Measurements from ENCODE around the gene IGFBP3. TPM values are rescaled to one million over a fixed set of nuclear protein-coding genes. Genes with fewer than 3 reads are reported as not detected.

The IGFBP3 gene
- total and polyA plus RNA-seq, 2 of the 13 experiments (the other 11 are each of a cell fraction or from before 2014, with no cell fraction given), result 57.5 TPM; not detected in 1

DNA sequence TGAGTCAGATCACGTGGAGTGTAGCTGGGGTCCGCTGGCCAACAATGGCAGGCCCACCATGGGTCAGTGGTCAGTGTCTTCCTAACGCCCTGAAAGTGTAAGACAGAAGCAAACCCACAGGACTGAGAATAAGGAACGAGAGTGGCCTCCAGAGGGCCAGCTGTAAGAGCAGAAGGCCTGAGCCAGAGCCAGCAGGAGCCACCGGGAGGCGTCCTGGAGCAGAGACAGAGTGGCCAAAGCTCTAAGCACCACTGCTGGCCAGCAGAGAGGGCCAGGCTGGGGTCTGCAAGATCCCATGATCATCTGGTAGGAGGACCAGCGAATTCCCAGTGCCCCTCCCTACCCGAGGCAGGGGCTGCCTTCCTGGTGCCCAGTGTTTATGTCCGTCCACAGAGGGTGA lies 57.4 kb downstream of the IGFBP3 start:
- CTCF ChIA-PET (ENCODE audit: low intra/inter-chr PET ratio, low total read pairs), result interaction anchor here (0.8 to 1.6 kb wide), 3 partner anchors 9 to 54 kb away, joined by 3 to 5 read pairs (median 3); partner anchors contain the start of gene CCDC201
- in situ Hi-C loops (cut with HindIII; ENCODE audit: extremely low pct_ligation_motif_present, low pct_unique_long_range_greater_than_20kb), result loop anchor here (5.0 kb wide), 1 partner anchor 201 kb away; no protein-coding TSS in a partner anchor
- TF ChIP-seq SMC3 (IDR thresholded peaks at IDR 0.05; ENCODE audit: low read length), result peak; percentile 58
- TF ChIP-seq, protein P1, sequence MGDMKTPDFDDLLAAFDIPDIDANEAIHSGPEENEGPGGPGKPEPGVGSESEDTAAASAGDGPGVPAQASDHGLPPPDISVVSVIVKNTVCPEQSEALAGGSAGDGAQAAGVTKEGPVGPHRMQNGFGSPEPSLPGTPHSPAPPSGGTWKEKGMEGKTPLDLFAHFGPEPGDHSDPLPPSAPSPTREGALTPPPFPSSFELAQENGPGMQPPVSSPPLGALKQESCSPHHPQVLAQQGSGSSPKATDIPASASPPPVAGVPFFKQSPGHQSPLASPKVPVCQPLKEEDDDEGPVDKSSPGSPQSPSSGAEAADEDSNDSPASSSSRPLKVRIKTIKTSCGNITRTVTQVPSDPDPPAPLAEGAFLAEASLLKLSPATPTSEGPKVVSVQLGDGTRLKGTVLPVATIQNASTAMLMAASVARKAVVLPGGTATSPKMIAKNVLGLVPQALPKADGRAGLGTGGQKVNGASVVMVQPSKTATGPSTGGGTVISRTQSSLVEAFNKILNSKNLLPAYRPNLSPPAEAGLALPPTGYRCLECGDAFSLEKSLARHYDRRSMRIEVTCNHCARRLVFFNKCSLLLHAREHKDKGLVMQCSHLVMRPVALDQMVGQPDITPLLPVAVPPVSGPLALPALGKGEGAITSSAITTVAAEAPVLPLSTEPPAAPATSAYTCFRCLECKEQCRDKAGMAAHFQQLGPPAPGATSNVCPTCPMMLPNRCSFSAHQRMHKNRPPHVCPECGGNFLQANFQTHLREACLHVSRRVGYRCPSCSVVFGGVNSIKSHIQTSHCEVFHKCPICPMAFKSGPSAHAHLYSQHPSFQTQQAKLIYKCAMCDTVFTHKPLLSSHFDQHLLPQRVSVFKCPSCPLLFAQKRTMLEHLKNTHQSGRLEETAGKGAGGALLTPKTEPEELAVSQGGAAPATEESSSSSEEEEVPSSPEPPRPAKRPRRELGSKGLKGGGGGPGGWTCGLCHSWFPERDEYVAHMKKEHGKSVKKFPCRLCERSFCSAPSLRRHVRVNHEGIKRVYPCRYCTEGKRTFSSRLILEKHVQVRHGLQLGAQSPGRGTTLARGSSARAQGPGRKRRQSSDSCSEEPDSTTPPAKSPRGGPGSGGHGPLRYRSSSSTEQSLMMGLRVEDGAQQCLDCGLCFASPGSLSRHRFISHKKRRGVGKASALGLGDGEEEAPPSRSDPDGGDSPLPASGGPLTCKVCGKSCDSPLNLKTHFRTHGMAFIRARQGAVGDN (CRISPR knock-in tag; IDR thresholded peaks at IDR 0.05), result peak; percentile 61; the same call in 1 of the 2 replicates
- TF ChIP-seq MAZ (IDR thresholded peaks at IDR 0.05; ENCODE audit: borderline replicate concordance, low read depth, low read length), result no peak
- peak; percentile 26; the same call in 1 of the 2 replicates for TF ChIP-seq MAZ (CRISPR knock-in tag; IDR thresholded peaks at IDR 0.05; ENCODE audit: low read depth)
- TF ChIP-seq CBX1 (IDR thresholded peaks at IDR 0.05; ENCODE audit: low read depth), result no peak
- TF ChIP-seq, protein P2, sequence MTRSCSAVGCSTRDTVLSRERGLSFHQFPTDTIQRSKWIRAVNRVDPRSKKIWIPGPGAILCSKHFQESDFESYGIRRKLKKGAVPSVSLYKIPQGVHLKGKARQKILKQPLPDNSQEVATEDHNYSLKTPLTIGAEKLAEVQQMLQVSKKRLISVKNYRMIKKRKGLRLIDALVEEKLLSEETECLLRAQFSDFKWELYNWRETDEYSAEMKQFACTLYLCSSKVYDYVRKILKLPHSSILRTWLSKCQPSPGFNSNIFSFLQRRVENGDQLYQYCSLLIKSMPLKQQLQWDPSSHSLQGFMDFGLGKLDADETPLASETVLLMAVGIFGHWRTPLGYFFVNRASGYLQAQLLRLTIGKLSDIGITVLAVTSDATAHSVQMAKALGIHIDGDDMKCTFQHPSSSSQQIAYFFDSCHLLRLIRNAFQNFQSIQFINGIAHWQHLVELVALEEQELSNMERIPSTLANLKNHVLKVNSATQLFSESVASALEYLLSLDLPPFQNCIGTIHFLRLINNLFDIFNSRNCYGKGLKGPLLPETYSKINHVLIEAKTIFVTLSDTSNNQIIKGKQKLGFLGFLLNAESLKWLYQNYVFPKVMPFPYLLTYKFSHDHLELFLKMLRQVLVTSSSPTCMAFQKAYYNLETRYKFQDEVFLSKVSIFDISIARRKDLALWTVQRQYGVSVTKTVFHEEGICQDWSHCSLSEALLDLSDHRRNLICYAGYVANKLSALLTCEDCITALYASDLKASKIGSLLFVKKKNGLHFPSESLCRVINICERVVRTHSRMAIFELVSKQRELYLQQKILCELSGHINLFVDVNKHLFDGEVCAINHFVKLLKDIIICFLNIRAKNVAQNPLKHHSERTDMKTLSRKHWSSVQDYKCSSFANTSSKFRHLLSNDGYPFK (CRISPR knock-in tag; IDR thresholded peaks at IDR 0.05; ENCODE audit: borderline replicate concordance), result no peak
- no peak for TF ChIP-seq LCORL (IDR thresholded peaks at IDR 0.05)
- TF ChIP-seq LCORL (CRISPR knock-in tag; IDR thresholded peaks at IDR 0.05), result 0 out of 2 replicates have a peak, but pooled peaks have one; percentile 35
- TF ChIP-seq GABPA (IDR thresholded peaks at IDR 0.05; ENCODE audit: low read depth, low read length), result no peak
- TF ChIP-seq GABPA (CRISPR knock-in tag; IDR thresholded peaks at IDR 0.05; ENCODE audit: low read depth), result no peak
- TF ChIP-seq, protein P3, sequence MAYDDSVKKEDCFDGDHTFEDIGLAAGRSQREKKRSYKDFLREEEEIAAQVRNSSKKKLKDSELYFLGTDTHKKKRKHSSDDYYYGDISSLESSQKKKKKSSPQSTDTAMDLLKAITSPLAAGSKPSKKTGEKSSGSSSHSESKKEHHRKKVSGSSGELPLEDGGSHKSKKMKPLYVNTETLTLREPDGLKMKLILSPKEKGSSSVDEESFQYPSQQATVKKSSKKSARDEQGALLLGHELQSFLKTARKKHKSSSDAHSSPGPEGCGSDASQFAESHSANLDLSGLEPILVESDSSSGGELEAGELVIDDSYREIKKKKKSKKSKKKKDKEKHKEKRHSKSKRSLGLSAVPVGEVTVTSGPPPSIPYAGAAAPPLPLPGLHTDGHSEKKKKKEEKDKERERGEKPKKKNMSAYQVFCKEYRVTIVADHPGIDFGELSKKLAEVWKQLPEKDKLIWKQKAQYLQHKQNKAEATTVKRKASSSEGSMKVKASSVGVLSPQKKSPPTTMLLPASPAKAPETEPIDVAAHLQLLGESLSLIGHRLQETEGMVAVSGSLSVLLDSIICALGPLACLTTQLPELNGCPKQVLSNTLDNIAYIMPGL (CRISPR knock-in tag; IDR thresholded peaks at IDR 0.05; ENCODE audit: borderline replicate concordance in 1 of 2, low read depth in 1 of 2), result peak in 1 of 2 experiments; percentile 70; a peak in 1 of 4 replicates
- no peak for TF ChIP-seq ZNF562 (CRISPR knock-in tag; IDR thresholded peaks at IDR 0.05; ENCODE audit: borderline replicate concordance)
- TF ChIP-seq DMAP1 (CRISPR knock-in tag; IDR thresholded peaks at IDR 0.05), result no peak
- TF ChIP-seq, protein P4, sequence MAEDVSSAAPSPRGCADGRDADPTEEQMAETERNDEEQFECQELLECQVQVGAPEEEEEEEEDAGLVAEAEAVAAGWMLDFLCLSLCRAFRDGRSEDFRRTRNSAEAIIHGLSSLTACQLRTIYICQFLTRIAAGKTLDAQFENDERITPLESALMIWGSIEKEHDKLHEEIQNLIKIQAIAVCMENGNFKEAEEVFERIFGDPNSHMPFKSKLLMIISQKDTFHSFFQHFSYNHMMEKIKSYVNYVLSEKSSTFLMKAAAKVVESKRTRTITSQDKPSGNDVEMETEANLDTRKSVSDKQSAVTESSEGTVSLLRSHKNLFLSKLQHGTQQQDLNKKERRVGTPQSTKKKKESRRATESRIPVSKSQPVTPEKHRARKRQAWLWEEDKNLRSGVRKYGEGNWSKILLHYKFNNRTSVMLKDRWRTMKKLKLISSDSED (CRISPR knock-in tag; IDR thresholded peaks at IDR 0.05), result no peak
- TF ChIP-seq RAD21 (CRISPR knock-in tag; IDR thresholded peaks at IDR 0.05), result 0 out of 2 replicates have a peak, but pooled peaks have one; percentile 37

More for the DNA sequence above, 57.4 kb downstream of the IGFBP3 start:
- ATAC-seq (peak; percentile 90), FAIRE-seq (no peak), DNase-seq (ENCODE audit: low spot score) (peak; percentile 23)
- 34% methylated on average over 2 of the region's 9 CpGs for WGBS (ENCODE audit: low lambda C conversion rate)
- peak overlapping the region in 1 of 3 experiments; percentile 13; a peak in 1 of 6 replicates for H3K4me3 ChIP-seq (replicated peaks in 1 of 3; ENCODE audit: insufficient read depth in 1 of 3, low read depth in 2 of 3, low read length in 3 of 3)
- peaks cover 3 to 33% of the 10 kb centered on the region in 2 experiments; a peak in 4 of 5 replicates for H3K27me3 ChIP-seq (ENCODE audit: control insufficient read depth in 1 of 2, insufficient read depth in 2 of 2, low read length in 2 of 2)
- no peaks in the 10 kb centered on the region for H3K79me2 ChIP-seq (ENCODE audit: insufficient read depth, low read length)
- peaks cover 64% of the 10 kb centered on the region for H3K4me1 ChIP-seq (ENCODE audit: insufficient read depth, low read length)
- H3K9me3 ChIP-seq (ENCODE audit: low read length), result no peaks in the 10 kb centered on the region; the same call in 1 of the 2 replicates
- no peak overlapping the region for H3K27ac ChIP-seq (ENCODE audit: extremely low read length, insufficient read depth, low read length)
- H3K9ac ChIP-seq (ENCODE audit: insufficient read depth, low read depth, low read length), result no peak overlapping the region
- POLR2A ChIA-PET, result interaction anchor here (1.3 to 3.6 kb wide), 5 partner anchors 18 to 31 kb away, joined by 3 to 49 read pairs (median 12); partner anchors contain the start of gene IGFBP1
- no peaks in the 10 kb centered on the region for H3K36me3 ChIP-seq (replicated peaks in 1 of 2; ENCODE audit: control insufficient read depth in 1 of 2, insufficient read depth in 2 of 2, low read length in 2 of 2)
- peak overlapping the region; percentile 50; the same call in 1 of the 2 replicates for H3K4me2 ChIP-seq (ENCODE audit: low read depth, low read length)
- intact Hi-C loops (cut with micrococcal nuclease; ENCODE audit: unreplicated experiment), result no loop called here
- BruUV-seq (replicated peaks), result no TSS peak
- H2AFZ ChIP-seq (ENCODE audit: low read length), result no peak overlapping the region
- no peaks in the 10 kb centered on the region for H4K20me1 ChIP-seq (ENCODE audit: insufficient read depth, low read length)

All from HepG2 (cell line).